AG04449 (cell line): ENCODE data around the gene FAXDC2.

Experiments
- CTCF ChIA-PET: fragments of 350-600 bp; formaldehyde crosslinking; extraction: SDS; loops from one replicate; lab custom pipeline; 2021; ENCODE audit warnings: antibody characterized with exemption; lab: Yijun Ruan, JAX
- POLR2A ChIA-PET: fragments of 400-600, 350-600 bp; formaldehyde crosslinking; extraction: SDS; loops from one replicate; lab custom pipeline; 2020; ENCODE audit warnings: antibody characterized with exemption, inconsistent platforms; lab: Yijun Ruan, JAX
- DNase-seq: peaks from one replicate; pipeline ENCODE4 v3.0.0-alpha.2; 2010; ENCODE audit warnings: low read depth, low spot score
- H3K4me3 ChIP-seq: 2 replicates; pipeline ENCODE4 v1.5.1; 2011; ENCODE audit warnings: low read depth, mild to moderate bottlenecking, control low read depth, low read length
- CTCF ChIP-seq: IDR thresholded peaks from one replicate; pipeline ENCODE4 v1.5.1; 2011; ENCODE audit warnings: mild to moderate bottlenecking, moderate library complexity, low read length, control low read depth, inconsistent platforms; ENCODE audit not compliant: insufficient read depth; ENCODE audit errors: missing control alignments

The FAXDC2 gene

GRCh38 chr5:154820383-154820782 is 30.0 kb downstream of the FAXDC2 start:
- no peak for DNase-seq
- no peak overlapping the region for H3K4me3 ChIP-seq
- ChIA-PET POLR2A (no interaction called here), CTCF (interaction anchor here (1.1 to 2.8 kb wide), 2 partner anchors 21 to 170 kb away, joined by 3 to 9 read pairs; no protein-coding TSS in a partner anchor)
- no peak for TF ChIP-seq CTCF

DNA sequence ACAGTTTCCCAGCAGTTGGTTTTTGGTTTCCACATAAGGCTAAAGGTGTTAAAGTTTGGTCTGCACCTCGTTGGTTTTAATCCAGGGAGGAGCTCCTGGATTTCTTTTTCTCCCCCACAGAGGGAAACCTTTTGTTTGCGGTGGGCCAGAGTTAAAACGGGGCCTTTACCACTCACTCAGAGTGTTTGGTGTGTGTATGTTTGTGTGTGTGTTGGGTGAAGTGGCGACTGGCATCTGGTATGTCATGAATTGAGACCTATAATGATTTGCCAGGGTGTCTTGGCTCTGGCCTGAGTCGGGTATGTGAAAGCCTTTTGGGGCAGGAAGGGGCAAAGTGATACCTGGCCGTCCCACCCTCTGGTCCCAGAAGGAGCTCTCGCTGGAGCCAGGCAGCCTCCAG is 30.9 kb downstream of the FAXDC2 start:
- no peak for DNase-seq
- no peak for TF ChIP-seq CTCF
- H3K4me3 ChIP-seq: no peak overlapping the region
- CTCF ChIA-PET: interaction anchor here (2.8 kb wide), 1 partner anchor 169 kb away, joined by 9 read pairs; no protein-coding TSS in a partner anchor
- POLR2A ChIA-PET: no interaction called here

- no peak for DNase-seq
- no peak overlapping the region for H3K4me3 ChIP-seq
- TF ChIP-seq CTCF: no peak
- POLR2A ChIA-PET: no interaction called here
- CTCF ChIA-PET: interaction anchor here (2.8 kb wide), 1 partner anchor 168 kb away, joined by 9 read pairs; no protein-coding TSS in a partner anchor
These were observed 31.8 kb downstream of the FAXDC2 start for GRCh38 chr5:154818471-154819116.

DNA sequence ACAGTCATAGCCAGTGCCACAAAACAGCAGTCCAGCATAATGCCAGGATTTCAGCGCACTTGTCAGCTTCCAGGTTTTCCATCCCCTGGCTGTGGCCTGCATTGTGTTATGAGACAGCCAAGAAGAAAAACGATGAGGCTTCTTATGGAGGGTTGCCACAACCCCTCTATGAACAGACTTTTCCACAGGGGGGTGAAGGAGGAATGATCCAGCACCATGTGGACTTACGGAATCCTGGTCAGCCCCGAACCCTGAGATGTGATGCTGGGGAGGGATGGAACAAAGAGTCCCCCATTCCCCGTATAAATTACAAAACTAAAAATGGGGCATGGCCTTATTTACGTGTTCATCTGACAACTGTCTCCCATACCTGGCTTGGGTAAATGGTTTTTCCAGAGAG is 32.6 kb downstream of the FAXDC2 start:
- no peak for DNase-seq
- CTCF ChIA-PET: interaction anchor here (1.9 kb wide), 1 partner anchor 171 kb away, joined by 5 read pairs; no protein-coding TSS in a partner anchor
- POLR2A ChIA-PET: no interaction called here
- no peak overlapping the region for H3K4me3 ChIP-seq
- no peak for TF ChIP-seq CTCF

DNA sequence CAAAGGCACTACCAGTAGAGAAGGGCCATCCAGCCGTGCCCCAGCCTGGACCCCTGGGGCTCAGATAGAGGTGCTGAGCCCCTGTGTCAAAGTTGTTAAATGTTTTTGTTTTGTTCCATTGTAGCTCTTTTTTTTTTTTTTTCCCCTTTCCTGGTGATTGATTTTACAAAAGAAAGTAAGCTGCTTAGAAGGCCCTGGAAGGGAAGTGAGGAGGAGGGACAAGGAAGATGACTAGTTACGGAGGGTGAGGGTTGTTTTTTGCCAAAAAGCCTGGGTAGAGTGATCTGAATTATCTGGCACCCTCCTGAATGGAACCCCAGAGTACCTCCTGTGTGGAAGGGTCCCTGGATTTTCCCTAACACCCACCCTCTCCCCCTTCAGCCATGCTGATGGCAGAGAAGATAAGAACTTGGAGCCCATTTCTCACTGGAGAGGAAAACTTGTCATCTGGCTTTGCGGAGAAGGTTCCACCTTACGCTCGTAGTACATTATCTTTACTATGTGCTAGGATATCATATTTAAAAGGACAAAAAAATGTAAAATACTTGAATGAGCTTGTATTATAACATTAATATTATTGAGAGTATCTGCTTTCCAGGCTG is 33.4 kb downstream of the FAXDC2 start:
- ChIA-PET CTCF (interaction anchor here (0.6 to 1.9 kb wide), 3 partner anchors 11 to 170 kb away, joined by 3 to 5 read pairs (median 4); no protein-coding TSS in a partner anchor), POLR2A (no interaction called here)
- no peak for TF ChIP-seq CTCF
- DNase-seq: no peak
- H3K4me3 ChIP-seq: no peak overlapping the region

DNA sequence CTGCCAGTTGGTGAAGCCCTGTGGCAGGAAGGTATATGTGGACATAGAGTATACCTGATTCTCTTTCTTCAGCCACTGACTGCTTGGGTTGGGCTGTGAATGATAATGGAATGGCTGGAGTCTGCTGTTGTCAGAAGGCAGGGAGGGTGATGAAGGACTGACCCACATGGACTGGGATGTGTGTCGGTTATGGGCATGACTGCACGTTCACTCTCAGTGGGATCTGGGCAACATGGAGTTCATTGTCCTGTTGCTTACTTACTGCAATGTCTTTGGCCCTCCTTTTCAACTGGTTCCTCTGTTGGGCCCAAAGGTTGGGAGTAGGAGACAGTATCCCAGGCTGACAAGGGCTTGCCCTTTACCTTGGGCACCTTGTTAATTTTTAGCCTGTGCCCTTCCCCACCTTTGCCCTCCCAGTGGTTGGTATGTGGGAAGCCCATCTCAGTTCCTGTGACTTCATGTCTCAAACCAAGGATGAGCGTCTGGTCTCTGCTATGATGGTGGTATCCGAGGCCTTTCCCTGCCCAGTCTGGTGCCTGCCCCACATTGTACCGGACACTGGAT is 34.6 kb downstream of the FAXDC2 start:
- no peak for DNase-seq
- TF ChIP-seq CTCF: no peak
- CTCF ChIA-PET: interaction anchor here (0.7 to 1.9 kb wide), 3 partner anchors 10 to 169 kb away, joined by 3 to 5 read pairs (median 4); no protein-coding TSS in a partner anchor
- no peak overlapping the region for H3K4me3 ChIP-seq
- POLR2A ChIA-PET: no interaction called here
